NB4 (cell line): ENCODE results near the gene TNFRSF12A.
A peak's percentile ranks its signal among the peaks of the same experiment; 100 is the strongest.

Experiments used
- DNase-seq: peaks from one replicate; pipeline ENCODE4 v3.0.0; 2010; ENCODE audit warnings: low read depth
- H3K4me3 ChIP-seq: one replicate; pipeline ENCODE4 v1.5.1; 2011; ENCODE audit warnings: mild to moderate bottlenecking, low read depth, low read length, moderate library complexity
- MYC ChIP-seq: IDR thresholded peaks from 2 replicates; pipeline ENCODE4 v1.6.1; 2011; ENCODE audit warnings: low read depth, low read length
- POLR2A ChIP-seq: IDR thresholded peaks from 2 replicates; pipeline ENCODE4 v1.6.1; 2011; ENCODE audit warnings: mild to moderate bottlenecking; ENCODE audit not compliant: insufficient read length; ENCODE audit errors: extremely low read depth
- TF ChIP-seq, protein P1 (sequence below): IDR thresholded peaks from one replicate; pipeline ENCODE4 v1.5.1; 2012; ENCODE audit warnings: low read depth, low read length
- TF ChIP-seq, protein P2 (sequence below): IDR thresholded peaks from 2 replicates; pipeline ENCODE4 v1.6.1; 2011; ENCODE audit warnings: low read depth, low read length

TNFRSF12A gene

DNA sequence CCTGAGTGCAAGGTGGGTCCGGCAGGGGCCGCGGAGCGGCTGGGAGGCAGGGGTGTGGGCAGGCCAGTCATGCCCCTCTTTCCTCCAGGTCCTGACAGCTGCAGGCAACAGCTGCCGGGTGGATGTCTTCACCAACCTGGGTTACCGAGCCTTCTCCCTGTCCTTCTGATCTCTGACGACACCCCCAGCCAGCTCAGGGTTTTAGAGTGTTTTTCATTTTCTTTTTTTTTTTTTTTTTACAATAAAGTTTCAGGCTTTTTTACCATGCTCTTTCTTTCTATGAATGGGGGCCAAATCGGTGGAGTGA, 7.3 kb downstream of the TNFRSF12A start:
- TF ChIP-seq, protein P1, sequence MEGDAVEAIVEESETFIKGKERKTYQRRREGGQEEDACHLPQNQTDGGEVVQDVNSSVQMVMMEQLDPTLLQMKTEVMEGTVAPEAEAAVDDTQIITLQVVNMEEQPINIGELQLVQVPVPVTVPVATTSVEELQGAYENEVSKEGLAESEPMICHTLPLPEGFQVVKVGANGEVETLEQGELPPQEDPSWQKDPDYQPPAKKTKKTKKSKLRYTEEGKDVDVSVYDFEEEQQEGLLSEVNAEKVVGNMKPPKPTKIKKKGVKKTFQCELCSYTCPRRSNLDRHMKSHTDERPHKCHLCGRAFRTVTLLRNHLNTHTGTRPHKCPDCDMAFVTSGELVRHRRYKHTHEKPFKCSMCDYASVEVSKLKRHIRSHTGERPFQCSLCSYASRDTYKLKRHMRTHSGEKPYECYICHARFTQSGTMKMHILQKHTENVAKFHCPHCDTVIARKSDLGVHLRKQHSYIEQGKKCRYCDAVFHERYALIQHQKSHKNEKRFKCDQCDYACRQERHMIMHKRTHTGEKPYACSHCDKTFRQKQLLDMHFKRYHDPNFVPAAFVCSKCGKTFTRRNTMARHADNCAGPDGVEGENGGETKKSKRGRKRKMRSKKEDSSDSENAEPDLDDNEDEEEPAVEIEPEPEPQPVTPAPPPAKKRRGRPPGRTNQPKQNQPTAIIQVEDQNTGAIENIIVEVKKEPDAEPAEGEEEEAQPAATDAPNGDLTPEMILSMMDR = no peak
- no peak for TF ChIP-seq POLR2A
- no peak for TF ChIP-seq MYC
- H3K4me3 ChIP-seq = no peak overlapping the region
- no peak for DNase-seq

DNA sequence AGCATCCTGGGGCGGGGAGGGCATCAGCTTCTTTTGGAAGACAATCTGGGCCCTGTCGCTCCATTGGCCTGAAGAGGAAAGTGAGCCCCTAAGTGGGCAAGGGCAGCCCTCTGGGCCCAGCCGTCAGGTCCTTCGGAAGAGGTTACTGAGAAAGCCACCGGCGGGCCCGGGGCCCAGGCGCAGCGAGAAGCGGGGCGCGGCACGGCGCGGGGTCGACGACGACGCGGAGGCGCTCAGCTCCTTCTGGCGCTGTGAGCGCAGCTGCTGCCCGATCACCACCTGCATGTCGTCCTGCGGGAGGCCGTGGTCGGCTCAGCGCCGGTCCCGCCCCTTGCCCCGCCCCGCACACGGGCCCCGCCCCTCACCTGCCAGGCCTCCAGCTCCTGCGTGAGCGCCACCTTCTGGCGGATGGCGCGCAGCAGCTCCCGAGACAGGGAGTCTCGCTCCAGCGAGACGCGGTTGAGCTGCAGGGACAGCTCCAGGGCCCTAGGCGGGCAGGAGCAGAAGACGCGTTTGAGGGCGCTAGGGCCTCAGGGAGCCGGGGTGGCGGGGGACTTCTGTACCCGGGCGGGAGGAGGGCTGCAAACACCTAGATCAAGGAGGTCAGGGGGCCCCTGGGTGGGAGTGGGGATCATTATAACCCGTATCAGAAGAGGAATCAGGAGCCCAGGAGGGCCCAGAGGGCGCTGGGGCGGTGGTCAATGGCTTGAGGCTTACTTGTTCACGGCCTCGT, 8.0 kb downstream of the TNFRSF12A start:
- TF ChIP-seq, protein P2, sequence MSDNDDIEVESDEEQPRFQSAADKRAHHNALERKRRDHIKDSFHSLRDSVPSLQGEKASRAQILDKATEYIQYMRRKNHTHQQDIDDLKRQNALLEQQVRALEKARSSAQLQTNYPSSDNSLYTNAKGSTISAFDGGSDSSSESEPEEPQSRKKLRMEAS = peak; percentile 43; the same call in 1 of the 2 replicates
- TF ChIP-seq, protein P1 = peak; percentile 68
- TF ChIP-seq MYC (no peak), POLR2A (no peak)
- H3K4me3 ChIP-seq = no peak overlapping the region
- DNase-seq = peak; percentile 86

DNA sequence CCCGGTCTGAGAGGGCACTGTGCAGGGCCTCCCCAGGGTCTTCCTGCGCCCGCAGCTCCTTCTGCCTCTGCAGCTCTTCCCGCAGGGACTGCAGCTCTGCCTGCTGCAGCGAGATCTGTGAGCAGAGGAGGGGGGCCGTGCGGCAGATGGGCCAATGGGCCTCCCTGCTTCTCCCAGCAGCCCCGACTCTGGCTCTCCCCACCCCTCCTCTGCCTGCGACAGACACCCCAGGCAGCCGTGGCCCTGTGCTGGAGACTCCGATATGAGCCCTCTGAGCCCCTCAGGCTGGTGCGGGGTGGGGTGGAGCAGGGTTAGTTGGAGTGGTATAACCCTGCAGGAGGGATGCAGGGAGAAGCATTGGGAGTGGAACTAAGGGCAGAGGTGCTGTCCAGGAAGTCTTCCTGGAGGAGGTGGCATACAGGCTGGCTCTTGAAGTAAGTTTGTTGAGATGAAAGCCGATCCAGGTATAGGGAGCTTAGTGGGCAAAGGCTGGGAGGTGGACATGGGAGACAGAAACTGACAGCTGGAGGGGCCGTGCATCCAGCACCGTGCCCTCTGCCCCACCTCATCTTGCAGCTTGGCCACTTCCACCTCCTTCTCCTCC, 8.7 kb downstream of the TNFRSF12A start:
- no peak for DNase-seq
- TF ChIP-seq POLR2A (no peak), MYC (no peak)
- TF ChIP-seq, protein P2 = no peak
- TF ChIP-seq, protein P1 = no peak
- no peak overlapping the region for H3K4me3 ChIP-seq

DNA sequence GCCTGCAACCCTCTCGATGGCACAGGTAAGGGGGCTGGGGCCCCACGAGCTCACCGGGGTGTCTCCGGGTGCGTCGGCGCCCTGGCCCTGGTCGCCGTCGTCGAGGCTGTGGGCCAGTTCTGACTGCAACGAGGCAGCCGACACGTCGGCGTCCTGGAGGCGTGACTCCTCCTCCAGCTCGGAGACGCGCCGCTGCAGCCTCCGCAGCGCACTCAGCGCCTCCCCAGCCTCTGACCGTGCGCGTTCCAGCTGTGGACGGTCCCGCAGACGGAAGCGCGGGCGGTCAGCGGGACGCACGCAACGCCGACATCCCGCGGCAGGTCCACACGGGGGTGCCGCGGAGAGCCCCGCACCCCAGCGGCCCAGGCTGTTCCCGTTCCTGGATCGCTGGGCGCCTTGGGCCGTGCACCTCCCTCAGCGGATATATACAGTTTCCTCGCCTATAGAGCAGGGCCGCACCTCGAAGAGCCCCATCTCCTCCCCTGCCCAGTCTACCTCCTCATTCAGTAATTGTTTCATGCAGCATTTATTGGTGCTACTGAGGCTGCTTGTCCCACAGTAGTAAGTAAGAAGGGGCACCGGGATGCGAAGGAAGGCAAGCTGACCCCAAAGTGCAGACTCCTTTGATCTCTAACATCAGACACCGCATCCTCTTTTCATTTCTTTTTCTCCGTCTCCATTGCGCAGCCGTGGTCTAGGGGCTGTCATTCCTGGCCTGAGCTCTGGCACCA, 9.5 kb downstream of the TNFRSF12A start:
- H3K4me3 ChIP-seq = no peak overlapping the region
- peak; percentile 56 for DNase-seq
- no peak for TF ChIP-seq MYC
- TF ChIP-seq, protein P2 = 0 out of 2 replicates have a peak, but pooled peaks have one; percentile 19

DNA sequence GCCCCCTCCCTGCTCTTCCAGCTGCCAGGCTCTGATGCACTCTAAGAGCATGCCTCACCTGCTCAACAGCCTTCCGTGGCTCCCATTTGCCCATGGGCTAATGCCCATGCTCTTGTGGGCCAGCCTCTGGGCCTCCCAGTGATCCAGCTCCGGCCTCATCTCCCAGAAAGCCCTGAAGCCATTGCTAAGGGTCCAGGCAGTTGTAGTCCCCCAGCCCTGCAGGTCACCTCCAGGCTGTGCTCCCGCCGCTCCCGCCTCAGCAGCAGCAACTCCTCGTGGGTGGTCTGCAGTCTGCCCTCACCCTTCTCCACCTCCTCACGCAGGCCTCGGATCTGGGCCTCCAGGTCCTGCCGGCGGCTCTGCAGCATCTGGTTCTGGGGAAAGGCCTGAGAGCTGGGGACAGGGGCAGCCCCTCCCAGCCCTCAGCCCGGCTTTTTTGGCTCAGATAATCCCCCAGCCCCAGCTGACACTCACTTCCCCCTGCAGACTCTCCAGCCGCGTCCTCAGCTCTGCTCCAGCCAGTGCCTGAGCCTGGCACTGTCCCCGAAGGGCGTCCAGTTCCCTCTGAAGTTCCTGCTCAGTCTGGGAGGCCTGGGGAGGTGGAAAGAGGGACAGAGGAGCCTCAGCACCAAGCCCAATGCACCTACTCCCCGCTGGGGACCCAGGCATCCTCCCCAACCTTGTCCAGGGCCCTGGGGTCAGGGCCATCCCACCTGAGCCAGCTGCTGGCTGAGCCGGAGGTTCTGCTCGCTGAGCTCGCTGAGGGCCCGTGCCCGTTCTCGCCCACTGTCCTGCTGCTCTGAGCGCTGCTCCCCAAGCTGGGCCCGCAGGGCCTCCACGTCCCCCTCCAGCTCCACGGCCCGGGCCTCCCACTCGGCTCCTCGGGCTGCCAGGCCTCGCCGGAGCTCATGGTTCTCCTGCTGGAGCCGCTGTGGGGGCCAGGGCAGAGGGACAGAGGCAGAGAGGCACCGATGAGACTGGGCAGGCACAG, 10.3 kb downstream of the TNFRSF12A start:
- H3K4me3 ChIP-seq = no peak overlapping the region
- TF ChIP-seq MYC (no peak), POLR2A (no peak)
- TF ChIP-seq, protein P1 = no peak
- TF ChIP-seq, protein P2 = no peak
- DNase-seq = no peak
